ENCODE results near the gene EPAS1.

DNA sequence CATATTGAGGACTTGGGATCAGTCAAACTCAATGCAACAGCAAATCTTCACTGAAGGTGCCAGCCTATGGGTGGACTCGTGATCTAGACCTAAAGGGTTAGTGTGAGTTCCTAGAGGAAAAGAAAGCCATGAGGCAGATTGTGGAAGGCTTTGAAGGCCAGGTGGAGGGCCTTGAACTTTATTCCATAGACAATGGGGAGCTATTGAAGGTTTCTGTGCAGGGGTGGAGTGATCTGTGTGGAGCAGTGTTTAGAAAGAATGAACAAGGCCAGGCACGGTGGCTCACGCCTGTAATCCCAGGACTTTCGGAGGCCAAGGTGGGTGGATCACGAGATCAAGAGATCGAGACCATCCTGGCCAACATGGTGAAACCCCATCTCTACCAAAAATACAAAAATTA is 61.5 kb downstream of the EPAS1 start:
- TF ChIP-seq, protein P1, sequence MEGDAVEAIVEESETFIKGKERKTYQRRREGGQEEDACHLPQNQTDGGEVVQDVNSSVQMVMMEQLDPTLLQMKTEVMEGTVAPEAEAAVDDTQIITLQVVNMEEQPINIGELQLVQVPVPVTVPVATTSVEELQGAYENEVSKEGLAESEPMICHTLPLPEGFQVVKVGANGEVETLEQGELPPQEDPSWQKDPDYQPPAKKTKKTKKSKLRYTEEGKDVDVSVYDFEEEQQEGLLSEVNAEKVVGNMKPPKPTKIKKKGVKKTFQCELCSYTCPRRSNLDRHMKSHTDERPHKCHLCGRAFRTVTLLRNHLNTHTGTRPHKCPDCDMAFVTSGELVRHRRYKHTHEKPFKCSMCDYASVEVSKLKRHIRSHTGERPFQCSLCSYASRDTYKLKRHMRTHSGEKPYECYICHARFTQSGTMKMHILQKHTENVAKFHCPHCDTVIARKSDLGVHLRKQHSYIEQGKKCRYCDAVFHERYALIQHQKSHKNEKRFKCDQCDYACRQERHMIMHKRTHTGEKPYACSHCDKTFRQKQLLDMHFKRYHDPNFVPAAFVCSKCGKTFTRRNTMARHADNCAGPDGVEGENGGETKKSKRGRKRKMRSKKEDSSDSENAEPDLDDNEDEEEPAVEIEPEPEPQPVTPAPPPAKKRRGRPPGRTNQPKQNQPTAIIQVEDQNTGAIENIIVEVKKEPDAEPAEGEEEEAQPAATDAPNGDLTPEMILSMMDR (IDR thresholded peaks at IDR 0.05), result no peak
- TF ChIP-seq POLR2A (IDR thresholded peaks at IDR 0.05), result no peak

Measured in testis (tissue), 2 donors.